Colonic mucosa (tissue), 4 donors: ENCODE measurements around the gene CCDC178. TPM values are rescaled to one million over a fixed set of nuclear protein-coding genes. Genes with fewer than 3 reads are reported as not detected.

Experiments
- DNase-seq: peaks from one replicate; pipeline ENCODE4 v3.0.0-alpha.2; 2020
- H3K27ac ChIP-seq: fragments of 200-600 bp; one replicate; pipeline ENCODE4 v1.8.0; 2021
- H3K27me3 ChIP-seq: fragments of 200-600 bp; one replicate; pipeline ENCODE4 v1.8.0; 2021
- H3K36me3 ChIP-seq: fragments of 200-600 bp; one replicate; pipeline ENCODE4 v1.8.0; 2021
- H3K4me1 ChIP-seq: fragments of 200-600 bp; one replicate; pipeline ENCODE4 v1.8.0; 2021; ENCODE audit warnings: mild to moderate bottlenecking
- H3K4me3 ChIP-seq: fragments of 200-600 bp; one replicate; pipeline ENCODE4 v1.8.0; 2021
- H3K9ac ChIP-seq, 2 donors: one replicate each; pipeline ENCODE4 v1.7.0; 2013; ENCODE audit warnings: control low read depth in 2 of 2, low read depth in 2 of 2, low read length in 2 of 2
- H3K9me3 ChIP-seq: fragments of 200-600 bp; one replicate; pipeline ENCODE4 v1.8.0; 2021
- intact Hi-C: fragments of 100-400 bp; cut with DNase I; formaldehyde crosslinking; loops from one replicate; pipeline ENCODE4 v1.14.1; 2022
- total RNA-seq, 2 donors: library from RNA; stranded (reverse); fragmentation: NEBNext Ultra II Directional in 1 of 2; extraction: Animal tissue kit (Norgen Biotek cat#: 25700) in 1 of 2; gene quantifications; one replicate each; pipeline ENCODE4 v1.2.1, GENCODE V29; 2021
- TF ChIP-seq, protein P1 (sequence below): fragments of 200-600 bp; IDR thresholded peaks from one replicate; pipeline ENCODE4 v1.8.0; 2022; ENCODE audit warnings: antibody characterized with exemption, mild to moderate bottlenecking
- donor health status: healthy.
- donor health status: DM: no; HTN: no; CAD: no.
- donor health status: DM: no; HTN: no; CAD: no.

The CCDC178 gene
- total RNA-seq, 2 donors from 2014 or later: not detected

DNA sequence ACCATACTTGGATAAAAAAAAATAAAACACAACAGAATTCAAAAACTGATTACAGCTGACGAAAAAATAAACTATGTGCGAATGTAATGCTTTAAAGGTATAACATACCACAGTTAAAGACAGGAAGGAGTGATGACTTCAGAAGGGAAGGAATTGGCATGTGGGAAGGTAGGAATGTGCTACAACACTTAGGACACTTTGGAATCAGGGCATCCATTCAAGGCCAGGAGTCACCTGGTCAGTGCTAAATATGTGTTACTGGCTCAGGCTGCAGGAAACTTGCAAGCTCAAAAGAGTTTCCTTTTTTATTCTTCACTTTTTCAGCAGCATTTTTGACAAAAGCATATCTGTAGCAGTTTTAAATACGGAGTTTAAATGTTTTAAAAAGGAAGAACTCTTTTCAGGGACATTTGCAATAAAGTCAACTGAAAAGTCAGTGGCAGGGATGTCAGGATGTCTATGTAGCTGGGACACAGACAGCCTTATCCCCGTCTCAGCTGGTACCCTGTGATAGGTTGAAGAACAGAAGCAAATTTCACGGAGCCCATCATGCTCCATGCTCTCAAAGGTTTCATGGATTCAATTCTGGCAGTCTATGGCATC, 529.7 kb downstream of the CCDC178 start:
- Histone ChIP-seq H3K4me1 (no peaks in the 10 kb centered on the region), H3K36me3 (no peaks in the 10 kb centered on the region), H3K9me3 (no peaks in the 10 kb centered on the region), H3K9ac (no peak overlapping the region), H3K4me3 (no peak overlapping the region), H3K27ac (no peak overlapping the region), H3K27me3 (no peaks in the 10 kb centered on the region)
- intact Hi-C loops: no loop called here
- no peak for DNase-seq
- TF ChIP-seq, protein P1, sequence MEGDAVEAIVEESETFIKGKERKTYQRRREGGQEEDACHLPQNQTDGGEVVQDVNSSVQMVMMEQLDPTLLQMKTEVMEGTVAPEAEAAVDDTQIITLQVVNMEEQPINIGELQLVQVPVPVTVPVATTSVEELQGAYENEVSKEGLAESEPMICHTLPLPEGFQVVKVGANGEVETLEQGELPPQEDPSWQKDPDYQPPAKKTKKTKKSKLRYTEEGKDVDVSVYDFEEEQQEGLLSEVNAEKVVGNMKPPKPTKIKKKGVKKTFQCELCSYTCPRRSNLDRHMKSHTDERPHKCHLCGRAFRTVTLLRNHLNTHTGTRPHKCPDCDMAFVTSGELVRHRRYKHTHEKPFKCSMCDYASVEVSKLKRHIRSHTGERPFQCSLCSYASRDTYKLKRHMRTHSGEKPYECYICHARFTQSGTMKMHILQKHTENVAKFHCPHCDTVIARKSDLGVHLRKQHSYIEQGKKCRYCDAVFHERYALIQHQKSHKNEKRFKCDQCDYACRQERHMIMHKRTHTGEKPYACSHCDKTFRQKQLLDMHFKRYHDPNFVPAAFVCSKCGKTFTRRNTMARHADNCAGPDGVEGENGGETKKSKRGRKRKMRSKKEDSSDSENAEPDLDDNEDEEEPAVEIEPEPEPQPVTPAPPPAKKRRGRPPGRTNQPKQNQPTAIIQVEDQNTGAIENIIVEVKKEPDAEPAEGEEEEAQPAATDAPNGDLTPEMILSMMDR: no peak

DNA sequence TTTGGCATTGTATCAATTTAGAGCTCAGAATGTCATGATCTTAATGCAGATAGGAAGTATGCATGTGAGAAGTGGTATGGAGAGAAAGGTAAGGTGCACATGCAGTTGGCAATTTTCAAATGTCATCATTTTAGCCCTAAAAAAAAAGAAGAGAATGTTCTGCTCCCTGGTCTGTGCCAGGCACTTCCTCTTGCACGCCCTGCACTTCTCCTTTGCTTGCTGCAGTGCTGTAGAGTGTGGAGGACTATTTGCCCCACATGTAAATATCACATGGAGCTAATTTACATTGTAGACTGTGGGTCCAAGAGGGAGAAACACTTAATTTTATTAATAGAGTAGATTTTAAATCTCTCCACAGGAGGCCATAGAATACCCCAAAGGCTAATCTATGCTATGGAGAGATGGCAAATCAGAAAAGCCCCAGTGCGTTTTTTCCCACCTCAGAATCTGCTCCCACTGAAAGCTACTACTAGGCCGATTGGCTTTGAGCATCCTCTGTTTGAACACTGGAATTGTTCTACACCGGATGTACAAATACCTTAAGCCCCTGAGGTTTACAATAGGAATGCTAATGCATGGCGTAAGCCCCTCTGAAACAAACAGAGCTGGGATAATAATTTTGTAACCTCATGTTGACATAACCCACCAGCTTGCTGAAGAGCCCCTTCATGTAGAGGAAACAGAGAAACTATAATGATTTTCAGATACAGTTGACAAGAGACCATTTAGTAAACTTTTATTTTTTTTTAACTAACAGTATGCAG, 530.5 kb downstream of the CCDC178 start:
- H3K9ac ChIP-seq: no peak overlapping the region
- no peak overlapping the region for H3K27ac ChIP-seq
- H3K36me3 ChIP-seq: no peaks in the 10 kb centered on the region
- H3K27me3 ChIP-seq: no peaks in the 10 kb centered on the region
- H3K4me3 ChIP-seq: no peak overlapping the region
- TF ChIP-seq, protein P1: no peak
- intact Hi-C loops: no loop called here
- H3K9me3 ChIP-seq: no peaks in the 10 kb centered on the region
- no peaks in the 10 kb centered on the region for H3K4me1 ChIP-seq
- no peak for DNase-seq

DNA sequence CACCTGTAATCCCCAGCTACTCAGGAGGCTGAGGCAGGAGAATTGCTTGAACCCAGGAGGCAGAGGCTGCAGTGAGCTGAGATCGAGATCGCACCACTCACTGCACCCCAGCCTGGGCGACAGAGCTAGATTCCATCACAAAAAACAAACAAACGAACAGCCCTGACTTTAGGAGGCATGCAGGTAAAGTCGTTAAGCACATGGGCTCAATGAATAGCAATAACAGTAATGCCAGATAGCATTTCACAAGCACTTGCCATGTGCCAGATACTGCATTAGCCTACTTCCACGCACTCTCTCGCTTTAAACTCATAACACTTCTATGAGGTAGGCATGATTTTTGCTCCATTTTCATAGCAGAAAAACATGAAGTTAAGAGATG, 532.1 kb downstream of the CCDC178 start:
- intact Hi-C loops: no loop called here
- no peaks in the 10 kb centered on the region for H3K4me1 ChIP-seq
- no peaks in the 10 kb centered on the region for H3K9me3 ChIP-seq
- H3K36me3 ChIP-seq: no peaks in the 10 kb centered on the region
- no peaks in the 10 kb centered on the region for H3K27me3 ChIP-seq
- no peak overlapping the region for H3K4me3 ChIP-seq
- no peak for DNase-seq
- TF ChIP-seq, protein P1: no peak
- no peak overlapping the region for H3K9ac ChIP-seq
- no peak overlapping the region for H3K27ac ChIP-seq

DNA sequence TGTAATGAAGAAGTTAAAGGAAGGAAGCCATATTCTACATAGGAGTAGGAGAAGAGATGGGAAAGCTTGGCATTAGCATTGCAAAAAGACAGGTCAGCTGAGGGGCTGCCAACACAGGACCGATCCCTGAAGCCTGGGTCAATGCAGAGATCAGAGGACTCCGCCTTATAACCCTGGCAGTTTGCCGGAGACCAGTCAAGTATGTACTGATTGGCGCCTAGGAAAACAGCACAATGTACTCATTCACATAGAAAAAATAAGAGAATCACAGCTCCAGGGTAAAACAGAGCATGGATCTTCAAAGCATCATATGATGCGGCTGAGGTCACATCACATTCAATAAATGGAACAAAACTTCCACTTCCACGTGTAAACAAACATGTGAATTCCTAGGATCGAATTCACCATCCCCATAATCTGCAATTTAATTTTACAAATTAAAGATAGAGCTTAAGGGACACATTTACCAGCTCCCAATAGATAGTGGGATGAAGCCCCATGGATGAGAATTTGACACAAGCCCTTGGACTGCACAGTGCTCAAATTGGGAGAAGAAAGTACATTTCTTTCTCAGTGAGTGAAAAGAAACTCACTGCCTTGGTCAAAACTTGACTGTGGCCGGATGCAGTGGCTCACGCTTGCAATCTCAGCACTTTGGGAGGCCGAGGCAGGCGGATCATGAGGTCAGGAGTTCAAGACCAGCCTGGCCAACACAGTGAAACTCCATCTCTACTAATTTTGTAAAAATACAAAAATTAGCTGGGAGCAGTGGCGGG, 532.7 kb downstream of the CCDC178 start:
- no peak overlapping the region for H3K27ac ChIP-seq
- no peaks in the 10 kb centered on the region for H3K9me3 ChIP-seq
- no peak overlapping the region for H3K9ac ChIP-seq
- TF ChIP-seq, protein P1: no peak
- no peaks in the 10 kb centered on the region for H3K36me3 ChIP-seq
- no peaks in the 10 kb centered on the region for H3K27me3 ChIP-seq
- DNase-seq: no peak
- H3K4me3 ChIP-seq: no peak overlapping the region
- H3K4me1 ChIP-seq: no peaks in the 10 kb centered on the region
- intact Hi-C loops: no loop called here

DNA sequence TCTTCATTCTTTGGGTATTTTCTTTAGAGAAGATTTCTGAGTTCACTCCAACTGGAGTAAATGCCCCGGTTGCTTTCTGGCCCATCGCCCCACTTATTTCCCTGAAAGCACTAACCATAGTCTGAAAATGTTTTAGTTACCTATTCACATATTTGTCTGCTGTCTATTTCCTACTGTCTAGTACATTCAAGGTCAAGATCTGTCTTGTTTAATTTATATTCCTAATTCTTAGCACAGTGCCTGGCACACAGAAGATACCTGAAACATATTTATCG, 533.3 kb downstream of the CCDC178 start:
- Histone ChIP-seq H3K9me3 (no peaks in the 10 kb centered on the region), H3K27me3 (no peaks in the 10 kb centered on the region), H3K9ac (no peak overlapping the region), H3K4me1 (no peaks in the 10 kb centered on the region), H3K27ac (no peak overlapping the region), H3K4me3 (no peak overlapping the region), H3K36me3 (no peaks in the 10 kb centered on the region)
- no peak for DNase-seq
- intact Hi-C loops: no loop called here
- TF ChIP-seq, protein P1: no peak
